Panc1 (cell line): Measurements from ENCODE around the gene CCR7. TPM values are rescaled to one million over a fixed set of nuclear protein-coding genes. Genes with fewer than 3 reads are reported as not detected.
"Not testable (repeated sequence)": the region's sequence is repeated elsewhere in the genome, so short reads cannot be mapped to it uniquely, and the experiment has no call there.

Source experiments
- ATAC-seq: fragments of 200-7000 bp; cut with Tn5 transposase; 2 replicates; pipeline ENCODE4 v1.9.1; 2020; ENCODE audit warnings: mild to moderate bottlenecking, moderate library complexity
- BruUV-seq: library from RNA; stranded (reverse); fragments of 400-500 nt; replicated peaks from 2 replicates; lab custom pipeline; 2021; lab: Mats Ljungman, UMichigan
- CTCF ChIA-PET: fragments of 300-600 bp; sonication (Branson Sonifier 250); formaldehyde crosslinking; loops from one replicate; lab custom pipeline; 2022; ENCODE audit warnings: antibody characterized with exemption; lab: Charles Lee
- POLR2A ChIA-PET: fragments of 300-600 bp; sonication (Branson Sonifier 250); formaldehyde crosslinking; loops from one replicate; lab custom pipeline; 2022; ENCODE audit warnings: antibody characterized with exemption; lab: Charles Lee
- DNase-seq: peaks from one replicate; pipeline ENCODE4 v3.0.0-alpha.2; 2010; ENCODE audit warnings: low read depth, low spot score
- H3K27ac ChIP-seq: 2 replicates; pipeline ENCODE4 v1.5.1; 2011; ENCODE audit warnings: mild to moderate bottlenecking, low read length, inconsistent platforms
- H3K27me3 ChIP-seq: fragments of 200-500 bp; sonication (Bioruptor generic); 2 replicates; pipeline ENCODE4 v1.6.0; 2014; ENCODE audit warnings: low read length, inconsistent platforms; ENCODE audit not compliant: control insufficient read depth, insufficient read depth
- H3K36me3 ChIP-seq: fragments of 200-500 bp; sonication (Bioruptor generic); 2 replicates; pipeline ENCODE4 v1.5.1; 2014; ENCODE audit warnings: inconsistent platforms, mild to moderate bottlenecking, low read length, moderate library complexity; ENCODE audit not compliant: control insufficient read depth, insufficient read depth
- H3K4me1 ChIP-seq: 2 replicates; pipeline ENCODE4 v1.5.1; 2011; ENCODE audit warnings: inconsistent platforms, mild to moderate bottlenecking, low read length, moderate library complexity; ENCODE audit not compliant: control insufficient read depth, insufficient read depth
- H3K4me3 ChIP-seq, 2 experiments: 2 replicates each; pipeline ENCODE4 v1.5.1; 2011 to 2012; ENCODE audit warnings: low read depth in 2 of 2, low read length in 2 of 2, mild to moderate bottlenecking in 2 of 2, inconsistent platforms in 1 of 2, moderate library complexity in 1 of 2
- H3K9me3 ChIP-seq: fragments of 200-500 bp; sonication (Bioruptor generic); 2 replicates; pipeline ENCODE4 v1.5.1; 2014; ENCODE audit warnings: low read depth, mild to moderate bottlenecking, inconsistent platforms, low read length, moderate library complexity; ENCODE audit not compliant: control insufficient read depth, insufficient read depth
- POLR2AphosphoS5 ChIP-seq: IDR thresholded peaks from 2 replicates; pipeline ENCODE4 v1.6.1; 2012; ENCODE audit warnings: mild to moderate bottlenecking, low read depth, low read length, moderate library complexity
- SIN3A ChIP-seq: IDR thresholded peaks from 2 replicates; pipeline ENCODE4 v1.6.1; 2012; ENCODE audit warnings: low read depth, mild to moderate bottlenecking, low read length, moderate library complexity, borderline replicate concordance; ENCODE audit not compliant: insufficient read depth
- TCF7L2 ChIP-seq: IDR thresholded peaks from 2 replicates; pipeline ENCODE4 v1.6.1; 2011; ENCODE audit warnings: mild to moderate bottlenecking, low read depth, low read length, inconsistent platforms
- in situ Hi-C: cut with HindIII; loops from 2 replicates; pipeline ENCODE4 v1.10.0; 2016; ENCODE audit warnings: low sequenced_read_pairs, low pct_unique_long_range_greater_than_20kb
- intact Hi-C: fragments of 100-400 bp; cut with micrococcal nuclease; formaldehyde crosslinking; loops from one replicate; pipeline ENCODE4 v1.10.0; 2022; ENCODE audit not compliant: unreplicated experiment
- total RNA-seq: library from RNA; stranded (reverse); gene quantifications from one replicate; pipeline ENCODE4 v1.2.1, GENCODE V29; 2021; ENCODE audit not compliant: unreplicated experiment
- TF ChIP-seq, protein P1 (sequence below), 2 experiments: IDR thresholded peaks; 2 replicates each; pipeline ENCODE4 v1.6.1; 2011 to 2012; ENCODE audit warnings: low read depth in 2 of 2, control low read depth in 1 of 2, low read length in 1 of 2, mild to moderate bottlenecking in 1 of 2, moderate library complexity in 1 of 2; ENCODE audit not compliant: insufficient read depth in 1 of 2
- TF ChIP-seq, protein P2 (sequence below): fragments of 450-650 bp; IDR thresholded peaks from 2 replicates; pipeline ENCODE4 v1.5.1; 2017; ENCODE audit warnings: mild to moderate bottlenecking

The CCR7 gene
- total RNA-seq, 1 experiment from 2014 or later: 0.44 TPM

DNA sequence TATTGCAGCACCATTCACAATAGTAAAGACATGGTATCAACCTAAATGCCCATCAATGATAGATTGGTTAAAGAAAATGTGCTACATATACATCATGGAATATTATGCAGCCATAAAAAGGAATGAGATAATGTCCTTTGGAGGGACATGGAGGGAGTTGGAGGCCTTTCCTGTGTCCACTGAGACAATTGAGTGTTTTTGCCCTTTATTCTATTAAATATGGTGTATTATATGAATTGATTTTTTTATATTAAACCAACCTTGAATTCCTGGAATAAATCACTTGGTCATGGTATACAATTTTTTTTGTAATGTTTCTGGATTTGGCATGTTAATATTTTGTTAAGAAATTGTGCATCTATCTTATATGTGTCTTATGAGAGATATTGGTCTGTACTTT lies 9.0 kb upstream of the CCR7 start:
- Histone ChIP-seq H3K27ac (no peak overlapping the region), H3K4me3 (no peak overlapping the region), H3K4me1 (no peaks in the 10 kb centered on the region), H3K27me3 (peaks cover 8% of the 10 kb centered on the region; the same call in 1 of the 2 replicates), H3K36me3 (no peaks in the 10 kb centered on the region), H3K9me3 (no peaks in the 10 kb centered on the region)
- intact Hi-C loops (no loop called here), in situ Hi-C loops (no loop called here)
- TF ChIP-seq, protein P1, sequence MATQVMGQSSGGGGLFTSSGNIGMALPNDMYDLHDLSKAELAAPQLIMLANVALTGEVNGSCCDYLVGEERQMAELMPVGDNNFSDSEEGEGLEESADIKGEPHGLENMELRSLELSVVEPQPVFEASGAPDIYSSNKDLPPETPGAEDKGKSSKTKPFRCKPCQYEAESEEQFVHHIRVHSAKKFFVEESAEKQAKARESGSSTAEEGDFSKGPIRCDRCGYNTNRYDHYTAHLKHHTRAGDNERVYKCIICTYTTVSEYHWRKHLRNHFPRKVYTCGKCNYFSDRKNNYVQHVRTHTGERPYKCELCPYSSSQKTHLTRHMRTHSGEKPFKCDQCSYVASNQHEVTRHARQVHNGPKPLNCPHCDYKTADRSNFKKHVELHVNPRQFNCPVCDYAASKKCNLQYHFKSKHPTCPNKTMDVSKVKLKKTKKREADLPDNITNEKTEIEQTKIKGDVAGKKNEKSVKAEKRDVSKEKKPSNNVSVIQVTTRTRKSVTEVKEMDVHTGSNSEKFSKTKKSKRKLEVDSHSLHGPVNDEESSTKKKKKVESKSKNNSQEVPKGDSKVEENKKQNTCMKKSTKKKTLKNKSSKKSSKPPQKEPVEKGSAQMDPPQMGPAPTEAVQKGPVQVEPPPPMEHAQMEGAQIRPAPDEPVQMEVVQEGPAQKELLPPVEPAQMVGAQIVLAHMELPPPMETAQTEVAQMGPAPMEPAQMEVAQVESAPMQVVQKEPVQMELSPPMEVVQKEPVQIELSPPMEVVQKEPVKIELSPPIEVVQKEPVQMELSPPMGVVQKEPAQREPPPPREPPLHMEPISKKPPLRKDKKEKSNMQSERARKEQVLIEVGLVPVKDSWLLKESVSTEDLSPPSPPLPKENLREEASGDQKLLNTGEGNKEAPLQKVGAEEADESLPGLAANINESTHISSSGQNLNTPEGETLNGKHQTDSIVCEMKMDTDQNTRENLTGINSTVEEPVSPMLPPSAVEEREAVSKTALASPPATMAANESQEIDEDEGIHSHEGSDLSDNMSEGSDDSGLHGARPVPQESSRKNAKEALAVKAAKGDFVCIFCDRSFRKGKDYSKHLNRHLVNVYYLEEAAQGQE (IDR thresholded peaks at IDR 0.05; ENCODE audit: insufficient read depth in 1 of 2, low read depth in 2 of 2, low read length in 1 of 2): no peak
- TF ChIP-seq, protein P2, sequence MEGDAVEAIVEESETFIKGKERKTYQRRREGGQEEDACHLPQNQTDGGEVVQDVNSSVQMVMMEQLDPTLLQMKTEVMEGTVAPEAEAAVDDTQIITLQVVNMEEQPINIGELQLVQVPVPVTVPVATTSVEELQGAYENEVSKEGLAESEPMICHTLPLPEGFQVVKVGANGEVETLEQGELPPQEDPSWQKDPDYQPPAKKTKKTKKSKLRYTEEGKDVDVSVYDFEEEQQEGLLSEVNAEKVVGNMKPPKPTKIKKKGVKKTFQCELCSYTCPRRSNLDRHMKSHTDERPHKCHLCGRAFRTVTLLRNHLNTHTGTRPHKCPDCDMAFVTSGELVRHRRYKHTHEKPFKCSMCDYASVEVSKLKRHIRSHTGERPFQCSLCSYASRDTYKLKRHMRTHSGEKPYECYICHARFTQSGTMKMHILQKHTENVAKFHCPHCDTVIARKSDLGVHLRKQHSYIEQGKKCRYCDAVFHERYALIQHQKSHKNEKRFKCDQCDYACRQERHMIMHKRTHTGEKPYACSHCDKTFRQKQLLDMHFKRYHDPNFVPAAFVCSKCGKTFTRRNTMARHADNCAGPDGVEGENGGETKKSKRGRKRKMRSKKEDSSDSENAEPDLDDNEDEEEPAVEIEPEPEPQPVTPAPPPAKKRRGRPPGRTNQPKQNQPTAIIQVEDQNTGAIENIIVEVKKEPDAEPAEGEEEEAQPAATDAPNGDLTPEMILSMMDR: no peak
- no peak for TF ChIP-seq SIN3A
- TF ChIP-seq POLR2AphosphoS5: no peak
- TF ChIP-seq TCF7L2: no peak
- BruUV-seq: no TSS peak
- ATAC-seq: no peak
- DNase-seq: no peak
- CTCF ChIA-PET: no interaction called here
- POLR2A ChIA-PET: no interaction called here

DNA sequence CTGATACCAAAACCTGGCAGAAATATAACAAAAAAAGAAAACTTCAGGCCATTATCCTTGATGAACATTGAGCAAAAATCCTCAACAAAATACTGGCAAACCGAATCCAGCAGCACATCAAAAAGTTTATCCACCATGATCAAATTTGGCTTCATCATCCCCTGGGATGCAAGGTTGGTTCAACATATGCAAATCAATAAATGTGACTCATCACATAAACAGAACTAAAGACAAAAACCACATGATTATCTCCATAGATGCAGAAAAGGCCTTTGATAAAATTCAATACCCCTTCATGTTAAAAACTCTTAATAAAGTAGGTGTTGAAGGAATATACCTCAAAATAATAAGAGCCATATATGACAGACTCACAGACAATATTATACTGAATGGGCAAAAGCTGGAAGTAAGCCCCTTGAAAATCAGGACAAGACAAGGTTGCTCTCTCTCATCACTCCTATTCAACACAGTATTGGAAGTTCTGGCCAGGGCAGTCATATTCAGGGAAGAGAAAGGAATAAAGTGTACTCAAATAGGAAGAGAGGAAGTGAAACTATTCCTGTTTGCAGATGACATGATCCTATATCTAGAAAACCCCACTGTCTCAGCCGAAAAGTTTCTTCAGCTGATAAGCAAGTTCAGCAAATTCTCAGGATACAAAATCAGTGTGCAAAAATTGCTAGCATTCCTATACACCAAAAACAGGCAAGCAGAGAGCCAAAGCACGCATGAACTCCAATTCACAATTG lies 7.1 kb upstream of the CCR7 start:
- H3K27me3 ChIP-seq, CTCF ChIA-PET, in situ Hi-C loops, H3K27ac ChIP-seq, H3K9me3 ChIP-seq, intact Hi-C loops, H3K36me3 ChIP-seq, POLR2A ChIA-PET, BruUV-seq, H3K4me3 ChIP-seq, H3K4me1 ChIP-seq, DNase-seq, ATAC-seq: not testable (repeated sequence)
